Measurements from ENCODE around the gene C12orf60.

Gene C12orf60

GRCh38 chr12:14833336-14833735, 29.9 kb downstream of the C12orf60 start:
- in situ Hi-C loops (cut with HindIII; ENCODE audit: low sequenced_read_pairs): no loop called here

- in situ Hi-C loops (cut with HindIII; ENCODE audit: low sequenced_read_pairs): no loop called here
Measured at GRCh38 chr12:14833952-14834351, 30.5 kb downstream of the C12orf60 start.

DNA sequence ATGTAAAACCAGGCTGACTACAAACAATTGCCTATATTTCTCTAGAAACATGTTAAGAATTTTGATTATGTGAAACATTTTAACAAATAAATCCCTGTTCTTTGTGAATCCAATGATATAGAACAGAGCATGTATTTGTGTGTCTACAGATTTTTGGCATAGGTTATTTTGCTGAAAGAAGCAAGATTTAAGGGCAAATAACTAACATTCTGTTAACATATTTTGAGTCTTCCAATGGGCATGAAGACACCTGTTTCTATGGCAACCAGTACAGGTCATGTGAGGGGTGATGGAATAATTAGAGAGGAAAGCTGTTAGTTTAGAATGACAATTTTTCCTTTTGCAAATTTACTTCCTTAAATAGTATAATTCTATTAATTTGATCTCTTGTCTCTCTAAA, 31.0 kb downstream of the C12orf60 start:
- in situ Hi-C loops (cut with HindIII; ENCODE audit: low sequenced_read_pairs): no loop called here

DNA sequence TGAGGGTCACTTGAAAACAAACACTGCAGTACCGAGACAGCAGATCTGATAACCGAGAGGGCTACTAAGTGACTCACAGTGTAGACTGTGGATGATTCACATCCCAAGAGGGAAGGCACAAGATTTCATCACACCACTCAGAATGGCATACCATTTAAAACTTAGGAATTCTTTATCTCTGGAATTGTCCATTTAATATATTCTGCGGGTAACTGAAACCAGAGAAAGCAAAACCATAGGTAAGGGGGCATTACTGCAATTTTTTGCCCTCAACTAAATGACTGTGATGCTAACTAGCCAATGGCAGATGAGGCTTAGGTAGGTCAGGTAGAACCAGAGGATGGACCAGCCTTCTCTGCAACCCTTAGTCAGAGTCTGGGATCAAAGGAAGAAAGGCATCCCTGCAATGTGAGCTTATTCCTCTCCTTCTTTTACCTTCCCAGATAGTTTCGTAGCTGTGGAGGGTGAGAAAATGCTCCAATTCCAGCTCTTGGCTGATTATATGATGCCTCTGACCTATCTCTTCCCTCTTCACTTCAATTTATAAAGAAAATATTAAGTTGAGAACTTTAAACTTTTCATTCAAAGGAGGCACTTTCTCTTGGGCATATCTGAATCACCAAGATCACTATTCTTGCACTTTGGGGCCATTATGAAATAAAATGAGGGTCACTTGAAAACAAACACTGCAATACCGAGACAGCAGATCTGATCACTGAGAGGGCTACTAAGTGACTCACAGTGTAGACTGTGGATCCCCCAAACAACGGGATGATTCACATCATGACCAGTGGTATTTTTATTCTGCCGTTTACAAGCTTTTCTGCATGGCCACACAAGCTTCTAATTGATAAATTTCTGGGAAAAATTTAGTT, 33.1 kb downstream of the C12orf60 start:
- in situ Hi-C loops (cut with HindIII; ENCODE audit: low sequenced_read_pairs): loop anchor here (5.0 kb wide), 1 partner anchor 64 kb away; a partner anchor contains a TSS

- in situ Hi-C loops (cut with HindIII; ENCODE audit: low sequenced_read_pairs): loop anchor here (5.0 kb wide), 1 partner anchor 67 kb away; a partner anchor contains a TSS
Measured at GRCh38 chr12:14839262-14839661, 35.8 kb downstream of the C12orf60 start.

DNA sequence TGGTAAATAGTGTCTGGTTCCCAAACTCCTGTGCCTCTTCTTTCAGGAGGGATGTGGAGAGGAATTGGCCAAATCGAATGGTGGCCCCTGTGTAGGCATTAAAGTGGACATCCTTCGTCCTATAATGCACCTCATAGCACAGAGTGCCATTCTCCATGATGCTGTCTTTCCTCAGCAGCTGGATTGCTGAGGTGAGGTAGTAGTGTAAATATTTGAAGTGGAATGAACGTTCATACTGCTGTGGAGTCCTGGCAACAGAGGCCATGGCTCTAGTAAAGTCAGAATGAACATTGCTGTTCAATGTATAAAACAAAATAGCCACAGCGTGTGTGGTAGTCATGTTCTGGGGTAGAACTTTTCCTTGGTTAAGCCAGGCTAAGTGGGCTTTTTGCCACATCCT, 37.1 kb downstream of the C12orf60 start:
- in situ Hi-C loops (cut with HindIII; ENCODE audit: low sequenced_read_pairs): no loop called here

- in situ Hi-C loops (cut with HindIII; ENCODE audit: low sequenced_read_pairs): no loop called here
Measured at GRCh38 chr12:14841761-14842160, 38.3 kb downstream of the C12orf60 start.

DNA sequence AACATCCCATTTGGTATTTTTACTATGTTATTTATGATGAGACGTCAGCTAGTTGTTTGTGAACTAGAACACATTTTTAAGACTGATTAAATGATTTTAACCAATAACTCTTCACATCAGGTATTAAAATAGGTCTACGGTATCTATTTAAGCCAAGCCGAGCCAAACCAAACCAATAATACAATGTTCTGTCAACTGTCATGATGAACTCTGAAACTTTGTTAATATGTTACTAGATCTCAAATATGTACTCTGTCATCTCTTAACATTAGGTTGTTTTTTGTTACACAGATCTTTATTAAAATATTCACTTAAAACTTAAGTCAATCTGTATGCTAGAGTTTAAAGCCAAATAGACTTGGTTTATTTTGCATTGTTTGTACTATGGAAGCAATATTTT, 38.8 kb downstream of the C12orf60 start:
- in situ Hi-C loops (cut with HindIII; ENCODE audit: low sequenced_read_pairs): no loop called here

DNA sequence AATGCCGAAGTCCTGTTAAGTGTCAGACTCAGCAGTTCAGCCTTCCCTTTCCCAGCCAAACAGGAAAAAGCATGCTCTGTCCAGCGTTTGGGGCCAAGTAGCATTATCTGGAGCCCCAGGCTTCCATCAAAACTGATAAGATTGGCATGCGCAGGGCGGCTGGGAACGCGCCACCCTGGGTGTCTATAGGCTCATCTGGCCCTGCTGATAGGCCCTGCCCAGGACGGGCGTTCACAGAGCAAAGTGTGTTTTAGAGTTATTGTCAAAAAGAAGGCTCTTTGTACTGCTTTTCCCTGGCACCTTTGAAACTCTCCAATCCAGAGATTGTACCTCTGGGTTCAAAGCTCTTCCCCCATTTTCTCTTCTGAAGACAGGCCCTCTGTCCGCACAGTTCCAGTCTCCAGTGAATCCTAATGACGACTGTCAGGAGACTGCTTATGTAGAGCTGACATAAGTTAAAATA, 40.0 kb downstream of the C12orf60 start, which contains the start of gene ART4:
Gene ART4 (minus strand): TSS at position 102 of the 463 bp plus-strand sequence. CDS start 413 bp downstream, outside the sequence.
- in situ Hi-C loops (cut with HindIII; ENCODE audit: low sequenced_read_pairs): no loop called here

DNA sequence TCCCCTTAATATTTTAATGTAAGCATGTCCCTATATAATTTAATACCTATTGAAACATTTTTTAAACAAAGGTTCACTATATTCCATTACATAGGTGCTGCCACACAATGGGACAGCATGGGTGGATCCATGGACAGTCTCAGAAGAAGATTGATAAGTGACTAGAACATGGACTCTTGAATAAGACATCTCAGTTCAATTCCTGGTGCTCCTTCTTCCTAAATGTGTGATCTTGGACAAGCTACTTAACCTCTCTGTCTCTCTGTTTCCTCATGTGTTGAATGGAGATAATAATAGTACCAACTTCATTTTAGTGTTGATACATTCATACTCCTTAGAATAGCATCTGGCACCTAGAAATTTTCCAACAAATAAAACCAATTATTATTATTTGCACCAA, 40.9 kb downstream of the C12orf60 start:
- in situ Hi-C loops (cut with HindIII; ENCODE audit: low sequenced_read_pairs): no loop called here

DNA sequence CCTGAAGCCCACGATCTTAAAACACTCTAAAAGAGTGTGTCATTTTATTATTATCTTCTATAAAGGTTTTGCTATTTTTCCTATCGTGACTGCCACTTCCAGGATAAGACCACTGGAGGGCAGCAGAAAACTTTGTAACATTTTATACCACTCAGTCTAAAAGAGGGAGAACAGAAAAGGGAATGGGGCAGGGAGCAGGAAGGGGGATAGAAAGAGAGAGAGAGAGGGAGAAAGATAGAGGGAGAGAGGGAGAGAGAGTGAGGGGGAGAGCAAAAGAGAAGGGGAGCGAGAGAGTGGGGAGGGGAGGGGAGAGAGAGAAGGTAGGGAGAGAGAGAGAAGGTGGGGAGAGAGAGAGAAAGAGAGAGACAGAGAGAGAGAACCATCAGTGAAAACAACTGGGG, 41.9 kb downstream of the C12orf60 start:
- in situ Hi-C loops (cut with HindIII; ENCODE audit: low sequenced_read_pairs): no loop called here

DNA sequence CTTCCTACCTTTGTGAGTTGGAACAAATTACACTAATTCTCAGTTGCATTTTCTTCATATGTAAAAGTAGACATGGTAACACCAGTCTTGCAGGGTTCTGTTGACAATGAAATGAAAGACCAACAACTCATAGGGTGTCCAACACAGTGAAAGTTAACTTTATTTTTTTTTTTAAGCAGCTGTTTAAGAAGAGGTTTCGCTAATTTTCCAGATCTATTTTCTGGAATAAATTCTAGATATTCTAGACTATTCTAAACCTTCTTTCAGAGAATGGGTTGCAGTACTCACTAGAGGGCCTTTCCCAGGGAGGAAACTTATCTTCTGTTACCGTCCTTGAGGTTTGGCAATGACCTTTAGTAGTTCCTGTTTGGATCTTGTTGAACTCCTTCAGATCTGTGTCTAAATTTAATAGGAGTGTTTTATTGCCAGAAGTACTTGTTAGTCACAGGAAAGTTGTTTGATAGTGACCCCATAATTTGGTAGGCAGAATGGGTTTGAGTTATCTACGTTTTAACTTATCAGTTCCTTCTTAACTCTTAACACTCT, 42.6 kb downstream of the C12orf60 start:
- in situ Hi-C loops (cut with HindIII; ENCODE audit: low sequenced_read_pairs): no loop called here

- in situ Hi-C loops (cut with HindIII; ENCODE audit: low sequenced_read_pairs): no loop called here
Measured at GRCh38 chr12:14846876-14847580, 43.6 kb downstream of the C12orf60 start.

- in situ Hi-C loops (cut with HindIII; ENCODE audit: low sequenced_read_pairs): no loop called here
Measured at GRCh38 chr12:14849661-14850060, 46.2 kb downstream of the C12orf60 start.

DNA sequence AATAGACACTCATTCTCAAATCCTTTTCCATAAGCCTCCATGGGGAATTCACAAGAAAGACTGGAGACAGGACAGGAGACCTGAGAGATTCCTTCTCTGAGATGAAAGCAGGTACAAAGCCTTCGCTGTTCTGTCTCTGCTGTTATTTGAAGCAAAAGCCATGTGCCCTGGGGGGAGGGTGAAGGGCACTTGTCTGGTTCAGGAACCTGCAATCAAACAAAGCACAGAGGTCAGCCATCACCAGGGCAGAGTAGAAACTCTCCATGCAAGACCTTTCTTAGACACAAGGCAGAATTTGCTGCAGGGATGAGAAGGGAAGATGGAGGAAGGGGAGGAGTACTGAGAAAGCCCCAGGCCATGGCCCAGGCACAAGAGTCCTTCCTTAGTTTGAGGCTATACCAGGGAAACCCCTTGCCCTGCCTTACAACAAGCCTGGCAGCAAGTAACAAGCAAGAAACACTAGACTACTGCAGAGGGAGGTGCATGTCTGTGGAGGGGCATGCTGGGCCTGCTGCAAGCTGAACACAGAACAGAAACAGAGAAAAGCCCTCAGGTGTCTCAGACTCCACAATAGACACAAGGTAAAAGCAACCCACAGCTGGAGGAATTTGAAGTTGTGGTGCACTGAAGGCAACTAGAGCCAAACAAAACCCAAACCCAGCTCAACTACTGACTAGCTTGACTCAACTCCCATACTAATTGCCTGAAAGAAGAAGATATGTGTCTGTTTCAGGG, 47.6 kb downstream of the C12orf60 start:
- in situ Hi-C loops (cut with HindIII; ENCODE audit: low sequenced_read_pairs): no loop called here

DNA sequence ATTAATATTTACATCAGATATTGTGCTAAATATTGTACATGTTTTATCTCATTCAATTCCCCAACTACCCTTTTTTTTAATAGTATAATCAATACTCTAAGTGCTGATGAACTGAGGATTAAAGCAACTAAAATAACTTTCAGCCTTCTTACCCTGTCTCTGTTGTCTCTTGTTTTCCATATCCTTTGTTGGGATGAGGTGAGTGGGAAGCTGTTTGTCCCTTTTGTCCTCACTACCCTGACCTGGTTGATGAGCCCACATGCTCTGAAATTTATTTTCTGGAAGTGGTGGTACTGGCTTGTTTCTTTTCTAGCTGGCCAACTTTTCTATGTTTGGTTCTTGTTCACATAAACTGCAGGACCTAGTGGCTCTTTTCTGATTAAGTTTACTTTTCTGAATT, 49.4 kb downstream of the C12orf60 start:
- in situ Hi-C loops (cut with HindIII; ENCODE audit: low sequenced_read_pairs): no loop called here

DNA sequence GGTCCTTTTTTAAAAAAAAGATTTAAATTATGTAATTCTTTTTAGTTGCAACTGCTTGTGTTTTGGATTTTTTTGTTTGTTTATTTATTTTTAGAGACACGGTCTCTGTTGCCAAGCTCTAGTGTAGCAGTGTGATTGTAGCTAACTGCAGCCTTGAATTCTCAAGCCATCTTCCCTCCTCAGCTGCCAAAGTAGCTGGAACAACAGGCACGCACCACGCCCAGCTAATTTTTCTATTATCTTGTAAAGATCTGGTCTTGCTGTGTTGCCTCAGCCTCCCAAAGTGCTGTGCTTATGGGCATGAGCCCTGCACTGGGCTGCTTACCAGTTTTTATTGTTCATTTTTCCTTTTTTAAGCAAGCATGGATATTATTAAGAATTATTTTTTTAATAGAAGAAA, 50.5 kb downstream of the C12orf60 start:
- in situ Hi-C loops (cut with HindIII; ENCODE audit: low sequenced_read_pairs): no loop called here

- in situ Hi-C loops (cut with HindIII; ENCODE audit: low sequenced_read_pairs): no loop called here
Measured at GRCh38 chr12:14854586-14855183, 51.2 kb downstream of the C12orf60 start.

DNA sequence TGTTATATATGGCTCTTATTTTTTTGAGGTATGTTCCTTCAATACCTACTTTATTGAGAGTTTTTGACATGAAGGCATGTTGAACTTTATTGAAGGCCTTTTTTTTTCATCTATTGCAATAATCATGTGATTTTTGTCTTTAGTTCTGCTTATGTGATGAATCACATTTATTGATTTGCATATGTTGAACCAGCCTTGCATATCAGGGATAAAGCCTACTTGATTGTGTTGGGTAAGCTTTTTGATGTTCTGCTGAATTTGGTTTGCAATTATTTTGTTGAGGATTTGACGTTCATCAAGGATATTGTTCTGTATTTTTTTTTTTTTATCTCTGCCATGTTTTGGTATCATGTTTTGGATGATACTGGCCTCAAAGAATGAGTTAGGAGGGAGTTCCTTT, 55.0 kb downstream of the C12orf60 start:
- in situ Hi-C loops (cut with HindIII; ENCODE audit: low sequenced_read_pairs): no loop called here

GRCh38 chr12:14860490-14860889, 57.0 kb downstream of the C12orf60 start:
- in situ Hi-C loops (cut with HindIII; ENCODE audit: low sequenced_read_pairs): no loop called here

Data from endothelial cell of hepatic sinusoid (primary cell).